IMR-90 (cell line): ENCODE results near the gene ANKK1. TPM values are rescaled to one million over a fixed set of nuclear protein-coding genes. Genes with fewer than 3 reads are reported as not detected.

Source experiments
- ATAC-seq: fragments of 200-7000 bp; cut with Tn5 transposase; 2 replicates; pipeline ENCODE4 v1.9.1; 2020; ENCODE audit warnings: low read depth, mild to moderate bottlenecking, moderate library complexity
- BruUV-seq: library from RNA; stranded (reverse); fragments of 400-500 nt; replicated peaks from 2 replicates; lab custom pipeline; 2021; lab: Mats Ljungman, UMichigan
- CTCF ChIA-PET: fragments of 300-600 bp; formaldehyde crosslinking; extraction: SDS; loops from one replicate; lab custom pipeline; 2021; ENCODE audit warnings: antibody characterized with exemption; lab: Yijun Ruan, JAX
- POLR2A ChIA-PET: fragments of 300-600 bp; sonication (Branson Sonifier 250); formaldehyde crosslinking; loops from one replicate; lab custom pipeline; 2022; ENCODE audit warnings: antibody characterized with exemption; ENCODE audit not compliant: unreplicated experiment; lab: Charles Lee
- DNase-seq: peaks from one replicate; pipeline ENCODE4 v3.0.0; 2013
- H2AFZ ChIP-seq: replicated peaks from 2 replicates; pipeline ENCODE3; 2013; ENCODE audit warnings: low read length, mild to moderate bottlenecking; ENCODE audit not compliant: poor library complexity
- H2AK5ac ChIP-seq: 2 replicates; pipeline ENCODE4 v1.6.1; 2013; ENCODE audit warnings: low read depth, low read length, inconsistent platforms
- H2AK9ac ChIP-seq: replicated peaks from 2 replicates; pipeline ENCODE3; 2013; ENCODE audit warnings: mild to moderate bottlenecking, low read depth, low read length, moderate library complexity; ENCODE audit not compliant: poor library complexity
- H2BK120ac ChIP-seq: 2 replicates; pipeline ENCODE4 v1.6.1; 2013; ENCODE audit warnings: low read depth, low read length, inconsistent platforms
- H2BK15ac ChIP-seq: 3 replicates; pipeline ENCODE4 v1.6.1; 2013; ENCODE audit warnings: low read depth, low read length, inconsistent platforms
- H2BK20ac ChIP-seq: 2 replicates; pipeline ENCODE4 v1.6.1; 2013; ENCODE audit warnings: low read depth, mild to moderate bottlenecking, inconsistent platforms, low read length, moderate library complexity
- H2BK5ac ChIP-seq: 2 replicates; pipeline ENCODE4 v1.6.1; 2013; ENCODE audit warnings: mild to moderate bottlenecking, low read depth, low read length, inconsistent platforms; ENCODE audit not compliant: poor library complexity, severe bottlenecking
- H3K14ac ChIP-seq: replicated peaks from 2 replicates; pipeline ENCODE4 v1.6.1; 2013; ENCODE audit warnings: low read depth, low read length, inconsistent platforms
- H3K18ac ChIP-seq: 2 replicates; pipeline ENCODE4 v1.6.1; 2013; ENCODE audit warnings: low read depth, low read length, control low read depth
- H3K23ac ChIP-seq: 2 replicates; pipeline ENCODE4 v1.6.1; 2013; ENCODE audit warnings: low read depth, low read length, inconsistent platforms
- H3K27ac ChIP-seq: 2 replicates; pipeline ENCODE4 v1.5.1; 2013; ENCODE audit warnings: mild to moderate bottlenecking, control low read depth, low read length; ENCODE audit not compliant: insufficient read depth
- H3K27me3 ChIP-seq: 2 replicates; pipeline ENCODE4 v1.6.1; 2013; ENCODE audit warnings: low read length; ENCODE audit not compliant: control insufficient read depth, insufficient read depth
- H3K36me3 ChIP-seq: 2 replicates; pipeline ENCODE4 v1.6.1; 2013; ENCODE audit warnings: low read length, mixed read lengths; ENCODE audit not compliant: control insufficient read depth, insufficient read depth
- H3K4ac ChIP-seq: 2 replicates; pipeline ENCODE4 v1.6.1; 2013; ENCODE audit warnings: low read depth, low read length, inconsistent platforms
- H3K4me1 ChIP-seq: 2 replicates; pipeline ENCODE4 v1.6.1; 2013; ENCODE audit warnings: low read length, mixed read lengths; ENCODE audit not compliant: control insufficient read depth, insufficient read depth
- H3K4me2 ChIP-seq: 2 replicates; pipeline ENCODE4 v1.6.1; 2013; ENCODE audit warnings: low read depth, mild to moderate bottlenecking, control low read depth, low read length, moderate library complexity
- H3K4me3 ChIP-seq: 2 replicates; pipeline ENCODE4 v1.5.1; 2013; ENCODE audit warnings: low read depth, mild to moderate bottlenecking, control low read depth, low read length, moderate library complexity; ENCODE audit not compliant: insufficient read depth
- H3K56ac ChIP-seq: 2 replicates; pipeline ENCODE4 v1.6.1; 2013; ENCODE audit warnings: low read length, inconsistent platforms; ENCODE audit not compliant: insufficient read depth; ENCODE audit errors: extremely low read depth
- H3K79me1 ChIP-seq, 2 experiments: 2 replicates each; pipeline ENCODE4 v1.6.1; 2013; ENCODE audit warnings: low read length in 2 of 2, inconsistent platforms in 1 of 2, low read depth in 1 of 2
- H3K9ac ChIP-seq: 2 replicates; pipeline ENCODE4 v1.6.1; 2013; ENCODE audit warnings: low read depth, low read length, control low read depth
- H3K9me1 ChIP-seq: 2 replicates; pipeline ENCODE4 v1.6.1; 2013; ENCODE audit warnings: low read length, inconsistent platforms; ENCODE audit not compliant: insufficient read depth
- H3K9me3 ChIP-seq: 2 replicates; pipeline ENCODE4 v1.6.1; 2013; ENCODE audit warnings: low read length; ENCODE audit not compliant: control insufficient read depth, insufficient read depth
- H4K20me1 ChIP-seq: 2 replicates; pipeline ENCODE4 v1.6.1; 2013; ENCODE audit warnings: low read length, inconsistent platforms; ENCODE audit not compliant: insufficient read depth
- H4K5ac ChIP-seq: 2 replicates; pipeline ENCODE4 v1.6.1; 2013; ENCODE audit warnings: mild to moderate bottlenecking, low read depth, low read length, control low read depth
- H4K8ac ChIP-seq, 2 experiments: 2 replicates each; pipeline ENCODE4 v1.6.1; 2013; ENCODE audit warnings: low read depth in 2 of 2, low read length in 2 of 2, control low read depth in 1 of 2, inconsistent platforms in 1 of 2
- H4K91ac ChIP-seq: 2 replicates; pipeline ENCODE4 v1.6.1; 2013; ENCODE audit warnings: low read depth, low read length, inconsistent platforms; ENCODE audit not compliant: insufficient read depth
- BHLHE40 ChIP-seq: fragments of 150-350 bp; IDR thresholded peaks from 2 replicates; pipeline ENCODE4 v1.6.1; 2016; ENCODE audit warnings: mild to moderate bottlenecking, low read depth, low read length
- CEBPB ChIP-seq: IDR thresholded peaks from 2 replicates; pipeline ENCODE4 v1.6.1; 2012; ENCODE audit warnings: low read depth, low read length, improper control_type of control experiment
- CHD1 ChIP-seq: IDR thresholded peaks from 2 replicates; pipeline ENCODE4 v1.6.1; 2012; ENCODE audit warnings: low read depth, low read length, improper control_type of control experiment
- MAZ ChIP-seq: IDR thresholded peaks from 2 replicates; pipeline ENCODE4 v1.6.1; 2012; ENCODE audit warnings: low read depth, mild to moderate bottlenecking, low read length, improper control_type of control experiment, moderate library complexity, borderline replicate concordance
- MXI1 ChIP-seq: IDR thresholded peaks from 2 replicates; pipeline ENCODE4 v1.6.1; 2012; ENCODE audit warnings: low read depth, mild to moderate bottlenecking, low read length, moderate library complexity, borderline replicate concordance
- NFE2L2 ChIP-seq: fragments of 150-350 bp; IDR thresholded peaks from 2 replicates; pipeline ENCODE4 v1.6.1; 2016; ENCODE audit warnings: low read depth, mild to moderate bottlenecking, low read length
- RAD21 ChIP-seq: IDR thresholded peaks from 2 replicates; pipeline ENCODE4 v1.6.1; 2012; ENCODE audit warnings: low read length, improper control_type of control experiment
- SMC3 ChIP-seq: fragments of 150-350 bp; IDR thresholded peaks from 2 replicates; pipeline ENCODE4 v1.6.1; 2016; ENCODE audit warnings: low read depth, mild to moderate bottlenecking, antibody characterized with exemption, low read length, moderate library complexity
- WGBS, 2 experiments: methylation state at CpG; one replicate each; pipeline versions ENCODE4 v1.1.5 to v1.1.7; 2013; ENCODE audit warnings: missing lambda C conversion rate in 2 of 2; ENCODE audit not compliant: insufficient read length in 1 of 2; ENCODE audit errors: extremely low coverage in 2 of 2; 5-methylcytosine and 5-hydroxymethylcytosine counted together
- dilution Hi-C: fragments of 300-500 bp; cut with HindIII; formaldehyde crosslinking; loops from one replicate; pipeline ENCODE4 v1.14.3; 2018; ENCODE audit warnings: low sequenced_read_pairs; ENCODE audit not compliant: unreplicated experiment
- in situ Hi-C: fragments of 300-500 bp; cut with MboI; formaldehyde crosslinking; loops from 3 replicates; pipeline ENCODE4 v1.14.3; 2019; ENCODE audit warnings: low sequenced_read_pairs, inconsistent platforms, mixed read lengths
- intact Hi-C: fragments of 100-400 bp; cut with micrococcal nuclease; formaldehyde crosslinking; loops from 2 replicates; pipeline ENCODE4 v1.10.0; 2022
- polyA plus RNA-seq, 3 experiments: library from polyadenylated mRNA; depleted of rRNA; stranded (reverse); fragments of >200 nt; gene quantifications; 2 replicates each; pipeline ENCODE4 v1.2.3, GENCODE V29; 2012; ENCODE audit warnings: low replicate concordance in 1 of 3
- total RNA-seq: library from RNA; depleted of rRNA; stranded (reverse); fragments of >200 nt; gene quantifications from 2 replicates; pipeline ENCODE4 v1.2.3, GENCODE V29; 2012
- TF ChIP-seq, protein P1 (sequence below): conservative IDR thresholded peaks from 2 replicates; pipeline ENCODE4 v1.5.1; 2012; ENCODE audit warnings: mild to moderate bottlenecking, low read depth, low read length, improper control_type of control experiment
- TF ChIP-seq, protein P2 (sequence below): fragments of 150-350 bp; IDR thresholded peaks from 2 replicates; pipeline ENCODE4 v1.6.1; 2016; ENCODE audit warnings: low read depth, mild to moderate bottlenecking, low read length, moderate library complexity, borderline replicate concordance

The ANKK1 gene
- total and polyA plus RNA-seq, 2 of the 4 experiments (the other 2 are of a cell fraction): not detected

DNA sequence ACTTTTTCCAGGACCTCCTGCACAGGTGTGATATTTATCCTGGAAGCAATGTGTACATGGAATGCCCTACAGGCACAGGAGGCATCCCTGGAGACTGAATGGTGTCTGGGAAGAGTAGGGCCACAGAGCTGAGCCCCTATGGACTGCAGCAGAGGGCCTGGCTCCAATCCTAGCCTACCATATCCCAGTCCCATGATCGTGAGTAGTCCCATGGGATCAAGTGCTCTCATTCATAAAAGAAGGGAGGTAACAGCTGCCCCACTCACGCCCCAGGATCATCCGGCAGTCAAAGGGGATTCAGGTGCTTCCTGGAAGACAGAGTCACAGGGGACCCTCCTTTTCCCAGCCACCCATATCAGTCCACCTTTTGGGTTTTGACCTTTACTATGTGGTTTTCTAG lies 24.0 kb downstream of the ANKK1 start:
- Histone ChIP-seq H3K9me1 (no peaks in the 10 kb centered on the region), H4K5ac (no peak overlapping the region), H3K4me2 (no peak overlapping the region), H2BK20ac (no peak overlapping the region), H4K8ac (no peak overlapping the region), H2AK5ac (no peak overlapping the region), H3K36me3 (no peaks in the 10 kb centered on the region), H2AFZ (no peak overlapping the region), H2BK120ac (no peak overlapping the region), H3K56ac (no peak overlapping the region), H3K79me1 (no peaks in the 10 kb centered on the region), H2BK15ac (no peak overlapping the region), H3K4me3 (no peak overlapping the region), H4K91ac (no peak overlapping the region), H3K27ac (no peak overlapping the region), H3K9ac (no peak overlapping the region), H3K9me3 (no peaks in the 10 kb centered on the region), H2AK9ac (no peak overlapping the region), H3K4ac (no peak overlapping the region), H3K23ac (no peak overlapping the region), H3K27me3 (peaks cover 12% of the 10 kb centered on the region), H3K18ac (no peak overlapping the region), H3K4me1 (no peaks in the 10 kb centered on the region), H2BK5ac (no peak overlapping the region), H3K14ac (no peak overlapping the region), H4K20me1 (no peaks in the 10 kb centered on the region)
- BruUV-seq: no TSS peak
- no peak for ATAC-seq
- TF ChIP-seq BHLHE40 (no peak), CEBPB (no peak), MAZ (no peak), SMC3 (no peak), MXI1 (no peak), NFE2L2 (no peak), CHD1 (no peak), RAD21 (no peak)
- TF ChIP-seq, protein P1, sequence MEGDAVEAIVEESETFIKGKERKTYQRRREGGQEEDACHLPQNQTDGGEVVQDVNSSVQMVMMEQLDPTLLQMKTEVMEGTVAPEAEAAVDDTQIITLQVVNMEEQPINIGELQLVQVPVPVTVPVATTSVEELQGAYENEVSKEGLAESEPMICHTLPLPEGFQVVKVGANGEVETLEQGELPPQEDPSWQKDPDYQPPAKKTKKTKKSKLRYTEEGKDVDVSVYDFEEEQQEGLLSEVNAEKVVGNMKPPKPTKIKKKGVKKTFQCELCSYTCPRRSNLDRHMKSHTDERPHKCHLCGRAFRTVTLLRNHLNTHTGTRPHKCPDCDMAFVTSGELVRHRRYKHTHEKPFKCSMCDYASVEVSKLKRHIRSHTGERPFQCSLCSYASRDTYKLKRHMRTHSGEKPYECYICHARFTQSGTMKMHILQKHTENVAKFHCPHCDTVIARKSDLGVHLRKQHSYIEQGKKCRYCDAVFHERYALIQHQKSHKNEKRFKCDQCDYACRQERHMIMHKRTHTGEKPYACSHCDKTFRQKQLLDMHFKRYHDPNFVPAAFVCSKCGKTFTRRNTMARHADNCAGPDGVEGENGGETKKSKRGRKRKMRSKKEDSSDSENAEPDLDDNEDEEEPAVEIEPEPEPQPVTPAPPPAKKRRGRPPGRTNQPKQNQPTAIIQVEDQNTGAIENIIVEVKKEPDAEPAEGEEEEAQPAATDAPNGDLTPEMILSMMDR: no peak
- TF ChIP-seq, protein P2, sequence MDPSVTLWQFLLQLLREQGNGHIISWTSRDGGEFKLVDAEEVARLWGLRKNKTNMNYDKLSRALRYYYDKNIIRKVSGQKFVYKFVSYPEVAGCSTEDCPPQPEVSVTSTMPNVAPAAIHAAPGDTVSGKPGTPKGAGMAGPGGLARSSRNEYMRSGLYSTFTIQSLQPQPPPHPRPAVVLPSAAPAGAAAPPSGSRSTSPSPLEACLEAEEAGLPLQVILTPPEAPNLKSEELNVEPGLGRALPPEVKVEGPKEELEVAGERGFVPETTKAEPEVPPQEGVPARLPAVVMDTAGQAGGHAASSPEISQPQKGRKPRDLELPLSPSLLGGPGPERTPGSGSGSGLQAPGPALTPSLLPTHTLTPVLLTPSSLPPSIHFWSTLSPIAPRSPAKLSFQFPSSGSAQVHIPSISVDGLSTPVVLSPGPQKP: no peak
- no CpG with 5 or more reads among the region's 3 CpGs for WGBS, 2 experiments
- dilution Hi-C loops (no loop called here), in situ Hi-C loops (no loop called here), intact Hi-C loops (no loop called here)
- ChIA-PET POLR2A (no interaction called here), CTCF (no interaction called here)
- DNase-seq: no peak
